PC-9 (cell line): ENCODE measurements around the gene BRSK2. TPM values are rescaled to one million over a fixed set of nuclear protein-coding genes. Genes with fewer than 3 reads are reported as not detected.
"Not testable (repeated sequence)": the region's sequence is repeated elsewhere in the genome, so short reads cannot be mapped to it uniquely, and the experiment has no call there.

ENCODE experiments used
- BruUV-seq: library from RNA; stranded (reverse); fragments of 400-500 nt; replicated peaks from 2 replicates; lab custom pipeline; 2021; lab: Mats Ljungman, UMichigan
- CTCF ChIA-PET: fragments of 300-600 bp; sonication (Branson Sonifier 250); formaldehyde crosslinking; loops from one replicate; lab custom pipeline; 2022; ENCODE audit warnings: antibody characterized with exemption; lab: Charles Lee
- POLR2A ChIA-PET: fragments of 300-600 bp; sonication (Branson Sonifier 250); formaldehyde crosslinking; loops from one replicate; lab custom pipeline; 2022; ENCODE audit warnings: antibody characterized with exemption; ENCODE audit not compliant: unreplicated experiment; lab: Charles Lee
- DNase-seq, 2 experiments: peaks; one replicate each; pipeline versions ENCODE4 v3.0.0 to v3.0.0-alpha.2; 2015 to 2022; ENCODE audit warnings: mixed read lengths in 1 of 2
- H2AFZ ChIP-seq: fragments of 200-600 bp; sonication (generic); 2 replicates; pipeline ENCODE4 v1.8.1; 2017; ENCODE audit warnings: antibody characterized with exemption
- H3F3A ChIP-seq: fragments of 200-600 bp; sonication (generic); 2 replicates; pipeline ENCODE4 v1.8.1; 2017; ENCODE audit warnings: antibody characterized with exemption, mild to moderate bottlenecking, low read depth; ENCODE audit not compliant: insufficient read depth
- H3K27ac ChIP-seq: fragments of 200-600 bp; sonication (generic); 2 replicates; pipeline ENCODE4 v1.6.1; 2016; ENCODE audit warnings: mixed run types
- H3K27me3 ChIP-seq: fragments of 200-600 bp; sonication (generic); 2 replicates; pipeline ENCODE4 v1.6.1; 2016; ENCODE audit warnings: low read depth, mixed run types; ENCODE audit not compliant: insufficient read depth
- H3K36me3 ChIP-seq: fragments of 200-600 bp; sonication (generic); 2 replicates; pipeline ENCODE4 v1.6.1; 2016; ENCODE audit warnings: low read depth, mixed run types
- H3K4me1 ChIP-seq: fragments of 200-600 bp; sonication (generic); replicated peaks from 2 replicates; pipeline ENCODE4 v1.6.1; 2016; ENCODE audit warnings: mixed run types; ENCODE audit not compliant: insufficient read depth
- H3K4me2 ChIP-seq: fragments of 200-600 bp; sonication (generic); 2 replicates; pipeline ENCODE4 v1.6.1; 2017; ENCODE audit warnings: mixed run types
- H3K4me3 ChIP-seq: fragments of 200-600 bp; sonication (generic); 2 replicates; pipeline ENCODE4 v1.6.1; 2016; ENCODE audit warnings: mixed run types
- H3K79me2 ChIP-seq: fragments of 200-600 bp; sonication (generic); 2 replicates; pipeline ENCODE4 v1.6.1; 2017; ENCODE audit warnings: low read depth, mixed run types
- H3K9me2 ChIP-seq: fragments of 200-600 bp; sonication (generic); 2 replicates; pipeline ENCODE4 v1.8.1; 2017; ENCODE audit warnings: mild to moderate bottlenecking; ENCODE audit not compliant: insufficient read depth
- H3K9me3 ChIP-seq: fragments of 200-600 bp; sonication (generic); 2 replicates; pipeline ENCODE4 v1.8.1; 2016; ENCODE audit warnings: low read depth; ENCODE audit not compliant: insufficient read depth
- H4K20me1 ChIP-seq: fragments of 200-600 bp; sonication (generic); 2 replicates; pipeline ENCODE4 v1.8.1; 2017; ENCODE audit not compliant: insufficient read depth
- CTCF ChIP-seq: fragments of 200-600 bp; sonication (generic); conservative IDR thresholded peaks from 2 replicates; pipeline ENCODE4 v1.6.1; 2017; ENCODE audit warnings: mixed run types, antibody characterized with exemption, mild to moderate bottlenecking, moderate library complexity
- EZH2 ChIP-seq: fragments of 200-600 bp; sonication (generic); IDR thresholded peaks from 2 replicates; pipeline ENCODE4 v1.8.0; 2017; ENCODE audit warnings: antibody characterized with exemption, low read depth
- intact Hi-C: fragments of 100-400 bp; cut with micrococcal nuclease; formaldehyde crosslinking; loops from one replicate; pipeline ENCODE4 v1.10.0; 2022; ENCODE audit not compliant: unreplicated experiment
- total RNA-seq: library from RNA; stranded (reverse); gene quantifications from 2 replicates; pipeline ENCODE4 v1.2.3, GENCODE V29; 2021

The BRSK2 gene
- total RNA-seq, 1 experiment from 2014 or later, result 2.9 TPM

- Histone ChIP-seq H3F3A (no peaks in the 10 kb centered on the region), H3K9me2 (no peaks in the 10 kb centered on the region), H3K36me3 (no peaks in the 10 kb centered on the region), H4K20me1 (no peaks in the 10 kb centered on the region), H3K27ac (no peak overlapping the region), H3K9me3 (no peaks in the 10 kb centered on the region; the same call in 1 of the 2 replicates), H3K4me2 (no peak overlapping the region), H3K4me3 (no peak overlapping the region), H2AFZ (no peak overlapping the region), H3K4me1 (no peaks in the 10 kb centered on the region), H3K27me3 (no peaks in the 10 kb centered on the region), H3K79me2 (no peaks in the 10 kb centered on the region)
- no peak for TF ChIP-seq CTCF
- no peak for DNase-seq
- intact Hi-C loops, result no loop called here
- POLR2A ChIA-PET, result no interaction called here
- CTCF ChIA-PET, result no interaction called here
- no TSS peak for BruUV-seq
Observed at GRCh38 chr11:1412377-1413095, 22.8 kb downstream of the BRSK2 start.

GRCh38 chr11:1414650-1415049 lies 24.9 kb downstream of the BRSK2 start:
- Histone ChIP-seq H3K27ac (no peak overlapping the region), H3K4me3 (no peak overlapping the region), H3K9me3 (no peaks in the 10 kb centered on the region; the same call in 1 of the 2 replicates), H3K79me2 (no peaks in the 10 kb centered on the region), H3K36me3 (no peaks in the 10 kb centered on the region), H3F3A (no peaks in the 10 kb centered on the region), H4K20me1 (no peaks in the 10 kb centered on the region), H2AFZ (no peak overlapping the region), H3K4me2 (no peak overlapping the region), H3K4me1 (no peaks in the 10 kb centered on the region), H3K27me3 (no peaks in the 10 kb centered on the region), H3K9me2 (no peaks in the 10 kb centered on the region)
- TF ChIP-seq CTCF (no peak), EZH2 (no peak)
- BruUV-seq, result no TSS peak
- CTCF ChIA-PET, result no interaction called here
- DNase-seq, result no peak
- intact Hi-C loops, result no loop called here
- POLR2A ChIA-PET, result no interaction called here

- Histone ChIP-seq H4K20me1 (no peaks in the 10 kb centered on the region), H3K36me3 (no peaks in the 10 kb centered on the region), H3K27ac (no peak overlapping the region), H3K4me1 (no peaks in the 10 kb centered on the region), H2AFZ (no peak overlapping the region), H3K4me2 (no peak overlapping the region), H3K9me2 (no peaks in the 10 kb centered on the region), H3K79me2 (no peaks in the 10 kb centered on the region), H3K9me3 (no peaks in the 10 kb centered on the region; the same call in 1 of the 2 replicates), H3F3A (no peaks in the 10 kb centered on the region), H3K27me3 (no peaks in the 10 kb centered on the region), H3K4me3 (no peak overlapping the region)
- ChIA-PET CTCF (no interaction called here), POLR2A (no interaction called here)
- DNase-seq, result no peak
- BruUV-seq, result no TSS peak
- intact Hi-C loops, result no loop called here
- TF ChIP-seq EZH2, result no peak
- no peak for TF ChIP-seq CTCF
Observed at GRCh38 chr11:1415631-1416030, 25.9 kb downstream of the BRSK2 start.

- POLR2A ChIA-PET, result not testable (repeated sequence)
Observed at GRCh38 chr11:1418192-1418795, 28.6 kb downstream of the BRSK2 start.

More at GRCh38 chr11:1418192-1418795, 28.6 kb downstream of the BRSK2 start:
- H2AFZ ChIP-seq, intact Hi-C loops, H3K9me2 ChIP-seq, H3K9me3 ChIP-seq, H3K4me3 ChIP-seq, H3K27me3 ChIP-seq, H3K79me2 ChIP-seq, BruUV-seq, H3K4me2 ChIP-seq, H3K27ac ChIP-seq, H3F3A ChIP-seq, CTCF ChIA-PET, DNase-seq, H4K20me1 ChIP-seq, H3K36me3 ChIP-seq, H3K4me1 ChIP-seq: not testable (repeated sequence)
